Measurements from ENCODE around the gene PITX1. TPM values are rescaled to one million over a fixed set of nuclear protein-coding genes. Genes with fewer than 3 reads are reported as not detected.

The PITX1 gene
- total RNA-seq, 1 experiment from 2014 or later = 31.0 TPM

DNA sequence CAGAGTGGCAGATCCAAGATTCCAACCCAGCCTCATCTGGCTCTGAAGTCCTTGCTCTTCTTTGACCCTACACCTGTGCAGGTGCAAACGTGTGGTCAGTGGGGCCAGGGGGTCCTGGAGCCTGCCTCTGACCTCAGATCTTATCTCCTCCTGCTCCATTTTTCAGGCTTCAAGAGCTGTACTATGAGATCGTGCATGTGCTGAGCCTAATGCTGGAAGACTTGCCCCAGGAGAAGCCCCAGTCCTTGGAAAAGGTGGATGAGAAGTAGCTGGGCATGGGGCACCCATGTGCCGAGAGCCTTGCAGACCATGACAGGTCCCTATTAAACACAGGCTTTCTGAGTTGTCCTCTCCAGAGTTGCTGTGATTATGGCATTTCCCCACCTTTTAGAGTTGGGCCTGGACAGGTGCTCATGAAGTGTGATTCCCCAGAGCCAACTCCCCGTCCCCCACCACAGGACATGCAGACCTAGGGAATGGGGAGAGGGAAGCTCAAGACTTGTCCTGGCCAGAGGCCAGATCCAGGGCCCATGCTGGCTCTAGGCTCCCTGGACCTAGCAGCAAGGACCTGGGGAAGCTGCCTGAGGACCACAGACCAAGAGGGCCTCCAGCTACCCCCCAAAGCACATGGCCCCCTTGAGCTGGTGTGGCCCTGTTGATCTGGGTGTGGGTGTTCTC lies 22.5 kb downstream of the PITX1 start:
- intact Hi-C loops (cut with micrococcal nuclease) = loop anchor here (1.0 kb wide), 1 partner anchor 180 kb away; no protein-coding TSS in a partner anchor

More for the DNA sequence above, 22.5 kb downstream of the PITX1 start:
- DNase-seq (ENCODE audit: low read depth, low spot score) = no peak
- H2AFZ ChIP-seq (ENCODE audit: low read depth, low read length, poor library complexity, severe bottlenecking) = no peak overlapping the region
- no peak overlapping the region for H3K4me3 ChIP-seq (replicated peaks in 1 of 2; ENCODE audit: low read depth in 1 of 2, low read length in 2 of 2)
- H3K27ac ChIP-seq (ENCODE audit: low read depth, low read length) = no peak overlapping the region
- H3K4me1 ChIP-seq (ENCODE audit: control insufficient read depth in 1 of 2, insufficient read depth in 2 of 2, low read length in 2 of 2) = no peaks in the 10 kb centered on the region
- POLR2A ChIA-PET = no interaction called here
- no peaks in the 10 kb centered on the region for H3K9me2 ChIP-seq (ENCODE audit: insufficient read depth)
- H3K9ac ChIP-seq (ENCODE audit: low read length) = no peak overlapping the region
- BruUV-seq (replicated peaks) = no TSS peak
- no peak for ATAC-seq
- RAD21 ChIA-PET (ENCODE audit: low non-redundant PET in 1 of 2, low total read pairs in 2 of 2, uncharacterized antibody in 2 of 2, unreplicated experiment in 2 of 2) = no interaction called here
- no peaks in the 10 kb centered on the region for H3K79me2 ChIP-seq (ENCODE audit: insufficient read depth, low read length)
- no peaks in the 10 kb centered on the region for H3K9me3 ChIP-seq (ENCODE audit: control insufficient read depth in 1 of 2, insufficient read depth in 1 of 2, low read depth in 1 of 2, low read length in 2 of 2)
- no peak overlapping the region for H3K4me2 ChIP-seq (ENCODE audit: low read length)
- no peaks in the 10 kb centered on the region for H3K36me3 ChIP-seq (ENCODE audit: control insufficient read depth in 1 of 2, insufficient read depth in 2 of 2, low read length in 2 of 2)
- CTCF ChIA-PET = no interaction called here
- TF ChIP-seq EZH2phosphoT487 (IDR thresholded peaks at IDR 0.05; ENCODE audit: borderline replicate concordance) (no peak), JUND (IDR thresholded peaks at IDR 0.05) (no peak), SP1 (IDR thresholded peaks at IDR 0.05; ENCODE audit: low read depth) (no peak), CEBPB (IDR thresholded peaks at IDR 0.05; ENCODE audit: low read depth) (no peak), EGR1 (IDR thresholded peaks at IDR 0.05; ENCODE audit: low read depth) (no peak), ZNF274 (IDR thresholded peaks at IDR 0.05; ENCODE audit: low read depth, low read length) (no peak), FOSL1 (IDR thresholded peaks at IDR 0.05; ENCODE audit: low read depth) (no peak), SIN3A (IDR thresholded peaks at IDR 0.05; ENCODE audit: low read depth) (no peak), SRF (IDR thresholded peaks at IDR 0.05; ENCODE audit: low read depth) (no peak), POLR2AphosphoS5 (IDR thresholded peaks at IDR 0.05; ENCODE audit: low read depth, low read length) (no peak), CBX3 (IDR thresholded peaks at IDR 0.05; ENCODE audit: low read depth) (no peak), YY1 (IDR thresholded peaks at IDR 0.05; ENCODE audit: extremely low read depth, insufficient replicate concordance, low read depth, low read length) (no peak), POLR2A (IDR thresholded peaks at IDR 0.05; ENCODE audit: borderline replicate concordance, extremely low read depth, insufficient read depth, insufficient read length) (no peak), ZFX (IDR thresholded peaks at IDR 0.05) (no peak), ELF1 (IDR thresholded peaks at IDR 0.05; ENCODE audit: borderline replicate concordance, low read depth) (no peak)
- TF ChIP-seq, protein P1, sequence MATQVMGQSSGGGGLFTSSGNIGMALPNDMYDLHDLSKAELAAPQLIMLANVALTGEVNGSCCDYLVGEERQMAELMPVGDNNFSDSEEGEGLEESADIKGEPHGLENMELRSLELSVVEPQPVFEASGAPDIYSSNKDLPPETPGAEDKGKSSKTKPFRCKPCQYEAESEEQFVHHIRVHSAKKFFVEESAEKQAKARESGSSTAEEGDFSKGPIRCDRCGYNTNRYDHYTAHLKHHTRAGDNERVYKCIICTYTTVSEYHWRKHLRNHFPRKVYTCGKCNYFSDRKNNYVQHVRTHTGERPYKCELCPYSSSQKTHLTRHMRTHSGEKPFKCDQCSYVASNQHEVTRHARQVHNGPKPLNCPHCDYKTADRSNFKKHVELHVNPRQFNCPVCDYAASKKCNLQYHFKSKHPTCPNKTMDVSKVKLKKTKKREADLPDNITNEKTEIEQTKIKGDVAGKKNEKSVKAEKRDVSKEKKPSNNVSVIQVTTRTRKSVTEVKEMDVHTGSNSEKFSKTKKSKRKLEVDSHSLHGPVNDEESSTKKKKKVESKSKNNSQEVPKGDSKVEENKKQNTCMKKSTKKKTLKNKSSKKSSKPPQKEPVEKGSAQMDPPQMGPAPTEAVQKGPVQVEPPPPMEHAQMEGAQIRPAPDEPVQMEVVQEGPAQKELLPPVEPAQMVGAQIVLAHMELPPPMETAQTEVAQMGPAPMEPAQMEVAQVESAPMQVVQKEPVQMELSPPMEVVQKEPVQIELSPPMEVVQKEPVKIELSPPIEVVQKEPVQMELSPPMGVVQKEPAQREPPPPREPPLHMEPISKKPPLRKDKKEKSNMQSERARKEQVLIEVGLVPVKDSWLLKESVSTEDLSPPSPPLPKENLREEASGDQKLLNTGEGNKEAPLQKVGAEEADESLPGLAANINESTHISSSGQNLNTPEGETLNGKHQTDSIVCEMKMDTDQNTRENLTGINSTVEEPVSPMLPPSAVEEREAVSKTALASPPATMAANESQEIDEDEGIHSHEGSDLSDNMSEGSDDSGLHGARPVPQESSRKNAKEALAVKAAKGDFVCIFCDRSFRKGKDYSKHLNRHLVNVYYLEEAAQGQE (IDR thresholded peaks at IDR 0.05; ENCODE audit: low read depth) = no peak
- TF ChIP-seq, protein P2, sequence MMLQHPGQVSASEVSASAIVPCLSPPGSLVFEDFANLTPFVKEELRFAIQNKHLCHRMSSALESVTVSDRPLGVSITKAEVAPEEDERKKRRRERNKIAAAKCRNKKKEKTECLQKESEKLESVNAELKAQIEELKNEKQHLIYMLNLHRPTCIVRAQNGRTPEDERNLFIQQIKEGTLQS (IDR thresholded peaks at IDR 0.05) = no peak
- TF ChIP-seq, protein P3, sequence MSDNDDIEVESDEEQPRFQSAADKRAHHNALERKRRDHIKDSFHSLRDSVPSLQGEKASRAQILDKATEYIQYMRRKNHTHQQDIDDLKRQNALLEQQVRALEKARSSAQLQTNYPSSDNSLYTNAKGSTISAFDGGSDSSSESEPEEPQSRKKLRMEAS (IDR thresholded peaks at IDR 0.05) = no peak
- TF ChIP-seq, protein P4, sequence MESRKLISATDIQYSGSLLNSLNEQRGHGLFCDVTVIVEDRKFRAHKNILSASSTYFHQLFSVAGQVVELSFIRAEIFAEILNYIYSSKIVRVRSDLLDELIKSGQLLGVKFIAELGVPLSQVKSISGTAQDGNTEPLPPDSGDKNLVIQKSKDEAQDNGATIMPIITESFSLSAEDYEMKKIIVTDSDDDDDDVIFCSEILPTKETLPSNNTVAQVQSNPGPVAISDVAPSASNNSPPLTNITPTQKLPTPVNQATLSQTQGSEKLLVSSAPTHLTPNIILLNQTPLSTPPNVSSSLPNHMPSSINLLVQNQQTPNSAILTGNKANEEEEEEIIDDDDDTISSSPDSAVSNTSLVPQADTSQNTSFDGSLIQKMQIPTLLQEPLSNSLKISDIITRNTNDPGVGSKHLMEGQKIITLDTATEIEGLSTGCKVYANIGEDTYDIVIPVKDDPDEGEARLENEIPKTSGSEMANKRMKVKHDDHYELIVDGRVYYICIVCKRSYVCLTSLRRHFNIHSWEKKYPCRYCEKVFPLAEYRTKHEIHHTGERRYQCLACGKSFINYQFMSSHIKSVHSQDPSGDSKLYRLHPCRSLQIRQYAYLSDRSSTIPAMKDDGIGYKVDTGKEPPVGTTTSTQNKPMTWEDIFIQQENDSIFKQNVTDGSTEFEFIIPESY (IDR thresholded peaks at IDR 0.05; ENCODE audit: extremely low read depth, insufficient replicate concordance, low read length) = no peak
- TF ChIP-seq, protein P5, sequence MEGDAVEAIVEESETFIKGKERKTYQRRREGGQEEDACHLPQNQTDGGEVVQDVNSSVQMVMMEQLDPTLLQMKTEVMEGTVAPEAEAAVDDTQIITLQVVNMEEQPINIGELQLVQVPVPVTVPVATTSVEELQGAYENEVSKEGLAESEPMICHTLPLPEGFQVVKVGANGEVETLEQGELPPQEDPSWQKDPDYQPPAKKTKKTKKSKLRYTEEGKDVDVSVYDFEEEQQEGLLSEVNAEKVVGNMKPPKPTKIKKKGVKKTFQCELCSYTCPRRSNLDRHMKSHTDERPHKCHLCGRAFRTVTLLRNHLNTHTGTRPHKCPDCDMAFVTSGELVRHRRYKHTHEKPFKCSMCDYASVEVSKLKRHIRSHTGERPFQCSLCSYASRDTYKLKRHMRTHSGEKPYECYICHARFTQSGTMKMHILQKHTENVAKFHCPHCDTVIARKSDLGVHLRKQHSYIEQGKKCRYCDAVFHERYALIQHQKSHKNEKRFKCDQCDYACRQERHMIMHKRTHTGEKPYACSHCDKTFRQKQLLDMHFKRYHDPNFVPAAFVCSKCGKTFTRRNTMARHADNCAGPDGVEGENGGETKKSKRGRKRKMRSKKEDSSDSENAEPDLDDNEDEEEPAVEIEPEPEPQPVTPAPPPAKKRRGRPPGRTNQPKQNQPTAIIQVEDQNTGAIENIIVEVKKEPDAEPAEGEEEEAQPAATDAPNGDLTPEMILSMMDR (IDR thresholded peaks at IDR 0.05 in 2 of 3, conservative IDR thresholded peaks at IDR 0.05 in 1 of 3; ENCODE audit: borderline replicate concordance in 1 of 3, insufficient read depth in 1 of 3, low read depth in 2 of 3, low read length in 2 of 3) = no peak
- H4K20me1 ChIP-seq (ENCODE audit: insufficient read depth) = no peaks in the 10 kb centered on the region
- H3K27me3 ChIP-seq (ENCODE audit: insufficient read depth, low read length) = no peaks in the 10 kb centered on the region
